GM21723 (cell line): ENCODE measurements around the gene AQP3.
"Not testable (repeated sequence)": the region's sequence is repeated elsewhere in the genome, so short reads cannot be mapped to it uniquely, and the experiment has no call there.

Experiments used
- ATAC-seq: cut with Tn5 transposase; IDR thresholded peaks from one replicate; pipeline ENCODE4 v1.9.1; 2021; ENCODE audit warnings: mild to moderate bottlenecking, moderate library complexity; ENCODE audit not compliant: unreplicated experiment

The AQP3 gene

GRCh38 chr9:33465596-33466564, 18.5 kb upstream of the AQP3 start:
- no peak for ATAC-seq

GRCh38 chr9:33465096-33465495, 17.7 kb upstream of the AQP3 start:
- ATAC-seq, result no peak

- no peak for ATAC-seq
These were observed 16.7 kb upstream of the AQP3 start for GRCh38 chr9:33464045-33464636.

- no peak for ATAC-seq
These were observed 15.8 kb upstream of the AQP3 start for GRCh38 chr9:33463151-33463550.

GRCh38 chr9:33461492-33461891, 14.1 kb upstream of the AQP3 start:
- no peak for ATAC-seq

GRCh38 chr9:33460854-33461253, 13.5 kb upstream of the AQP3 start:
- no peak for ATAC-seq

- no peak for ATAC-seq
These were observed 11.7 kb upstream of the AQP3 start for GRCh38 chr9:33459115-33459514.

- ATAC-seq, result peak; percentile 34
These were observed 11.1 kb upstream of the AQP3 start for GRCh38 chr9:33458444-33458843.

- ATAC-seq, result no peak
These were observed 8.6 kb upstream of the AQP3 start for GRCh38 chr9:33455945-33456344.

GRCh38 chr9:33455456-33455855, 8.1 kb upstream of the AQP3 start:
- not testable (repeated sequence) for ATAC-seq

- ATAC-seq, result not testable (repeated sequence)
These were observed 7.3 kb upstream of the AQP3 start for GRCh38 chr9:33454661-33455026.

- ATAC-seq, result peak; percentile 62
These were observed 6.7 kb upstream of the AQP3 start for GRCh38 chr9:33453999-33454660.

GRCh38 chr9:33453286-33453860, 6.0 kb upstream of the AQP3 start:
- ATAC-seq, result no peak

GRCh38 chr9:33452828-33453271, 5.5 kb upstream of the AQP3 start:
- ATAC-seq, result peak; percentile 46

- ATAC-seq, result no peak
These were observed 3.3 kb upstream of the AQP3 start for GRCh38 chr9:33450621-33451146.

GRCh38 chr9:33449715-33450114, 2.3 kb upstream of the AQP3 start:
- no peak for ATAC-seq

- peak; percentile 1 for ATAC-seq
These were observed 583 bp upstream of the AQP3 start for GRCh38 chr9:33447799-33448553.

GRCh38 chr9:33446240-33446945, 1.0 kb downstream of the AQP3 start:
- peak; percentile 91 for ATAC-seq

- no peak for ATAC-seq
These were observed 1.8 kb downstream of the AQP3 start for GRCh38 chr9:33445389-33446239.
